A549 (cell line): ENCODE data around the gene FIBCD1.

ENCODE experiments used
- BHLHE40 ChIP-seq: IDR thresholded peaks from 2 replicates; pipeline ENCODE4 v1.6.1; 2012; ENCODE audit warnings: low read depth, low read length, inconsistent platforms
- CEBPB ChIP-seq, 2 experiments: fragments of >200 bp in 1 of 2; sonication (Bioruptor Twin) in 1 of 2; formaldehyde crosslinking in 1 of 2; IDR thresholded peaks; 2 replicates each; pipeline ENCODE4 v1.6.1; 2012 to 2016
- CTCF ChIP-seq: fragments of >200 bp; sonication (Bioruptor Twin); formaldehyde crosslinking; IDR thresholded peaks from 3 replicates; pipeline ENCODE4 v1.5.1; 2016
- EHMT2 ChIP-seq: fragments of 200-600 bp; sonication (generic); IDR thresholded peaks from 2 replicates; pipeline ENCODE4 v1.6.1; 2016; ENCODE audit warnings: antibody characterized with exemption, low read depth, mild to moderate bottlenecking, moderate library complexity
- HES2 ChIP-seq: fragments of >200 bp; sonication (Bioruptor Twin); formaldehyde crosslinking; IDR thresholded peaks from 2 replicates; pipeline ENCODE4 v1.6.1; 2016
- JUNB ChIP-seq: fragments of >200 bp; sonication (Bioruptor Twin); formaldehyde crosslinking; IDR thresholded peaks from 2 replicates; pipeline ENCODE4 v1.6.1; 2016
- MAFK ChIP-seq: fragments of 450-650 bp; IDR thresholded peaks from 2 replicates; pipeline ENCODE4 v1.6.1; 2014; ENCODE audit not compliant: partially characterized antibody
- MAX ChIP-seq: IDR thresholded peaks from 2 replicates; pipeline ENCODE4 v1.6.1; 2012
- POLR2A ChIP-seq: IDR thresholded peaks from 2 replicates; pipeline ENCODE4 v1.6.1; 2012; ENCODE audit warnings: mild to moderate bottlenecking, low read length
- REST ChIP-seq: fragments of 200-600 bp; sonication (generic); IDR thresholded peaks from 2 replicates; pipeline ENCODE4 v1.6.1; 2016; ENCODE audit warnings: antibody characterized with exemption, mild to moderate bottlenecking, moderate library complexity
- RNF2 ChIP-seq: fragments of 200-600 bp; sonication (generic); IDR thresholded peaks from 2 replicates; pipeline ENCODE4 v1.6.1; 2016; ENCODE audit warnings: low read depth, mild to moderate bottlenecking, antibody characterized with exemption, moderate library complexity, borderline replicate concordance
- SREBF2 ChIP-seq: fragments of 450-650 bp; IDR thresholded peaks from 2 replicates; pipeline ENCODE4 v1.6.1; 2014; ENCODE audit warnings: mild to moderate bottlenecking, moderate library complexity
- USF2 ChIP-seq: fragments of 450-650 bp; IDR thresholded peaks from 2 replicates; pipeline ENCODE4 v1.6.1; 2014; ENCODE audit warnings: antibody characterized with exemption

GRCh38 chr9:130918101-130918825 is 20.8 kb downstream of the FIBCD1 start:
- TF ChIP-seq MAX (no peak), MAFK (no peak), CTCF (no peak), POLR2A (no peak), RNF2 (no peak), HES2 (no peak), REST (no peak), EHMT2 (no peak), SREBF2 (no peak), USF2 (no peak), JUNB (no peak), BHLHE40 (no peak), CEBPB (IDR thresholded peaks at IDR 0.05) (no peak)
